CD4-positive, CD25-positive, alpha-beta regulatory T cell (primary cell): ENCODE measurements around the gene ATP6V0B. TPM values are rescaled to one million over a fixed set of nuclear protein-coding genes. Genes with fewer than 3 reads are reported as not detected.
A peak's percentile ranks its signal among the peaks of the same experiment; 100 is the strongest.

Source experiments
- ATAC-seq, 2 donors: fragments of 150-1000 bp; cut with Tn5 transposase; one replicate each; pipeline ENCODE4 v1.10.0; 2021; ENCODE audit warnings: low read depth in 2 of 2, moderate number of reproducible peaks in 2 of 2, moderate library complexity in 1 of 2
- DNase-seq, 3 donors: peaks; one replicate each; pipeline versions ENCODE4 v3.0.0 to v3.0.0-alpha.2; 2012 to 2022; ENCODE audit warnings: mixed read lengths in 1 of 3
- H3K27ac ChIP-seq: one replicate; pipeline ENCODE4 v1.7.0; 2013; ENCODE audit warnings: mild to moderate bottlenecking, low read length; ENCODE audit not compliant: insufficient read depth, poor library complexity, severe bottlenecking
- H3K27me3 ChIP-seq: one replicate; pipeline ENCODE4 v1.7.0; 2013; ENCODE audit warnings: low read length; ENCODE audit not compliant: control insufficient read depth, insufficient read depth
- H3K36me3 ChIP-seq: one replicate; pipeline ENCODE4 v1.7.0; 2013; ENCODE audit warnings: mild to moderate bottlenecking, low read length, moderate library complexity; ENCODE audit not compliant: control insufficient read depth, insufficient read depth
- H3K4me1 ChIP-seq: 2 replicates; pipeline ENCODE4 v1.7.0; 2013; ENCODE audit warnings: mild to moderate bottlenecking, low read length; ENCODE audit not compliant: insufficient read depth, control insufficient read depth, poor library complexity, severe bottlenecking
- H3K4me3 ChIP-seq: one replicate; pipeline ENCODE4 v1.7.0; 2013; ENCODE audit warnings: low read depth, mild to moderate bottlenecking, low read length, moderate library complexity
- H3K9me3 ChIP-seq, 2 experiments: 1 replicate in 1 of 2; 2 replicates in 1 of 2; pipeline ENCODE4 v1.7.0; 2013; ENCODE audit warnings: low read length in 2 of 2, mild to moderate bottlenecking in 1 of 2, moderate library complexity in 1 of 2; ENCODE audit not compliant: control insufficient read depth in 2 of 2
- H3K27ac Mint-ChIP-seq, 3 donors: one replicate each; pipeline ENCODE4 v1.8.0; 2020 to 2022; ENCODE audit warnings: mild to moderate bottlenecking in 3 of 3, mixed read lengths in 3 of 3, moderate library complexity in 2 of 3
- H3K27me3 Mint-ChIP-seq: one replicate; pipeline ENCODE4 v1.8.0; 2022; ENCODE audit warnings: mild to moderate bottlenecking, mixed read lengths
- H3K36me3 Mint-ChIP-seq: one replicate; pipeline ENCODE4 v1.8.0; 2020; ENCODE audit warnings: mixed read lengths
- H3K4me1 Mint-ChIP-seq, 4 donors: one replicate each; pipeline ENCODE4 v1.8.0; 2020 to 2022; ENCODE audit warnings: mixed read lengths in 4 of 4, mild to moderate bottlenecking in 1 of 4
- H3K4me3 Mint-ChIP-seq, 4 donors: one replicate each; pipeline ENCODE4 v1.8.0; 2020 to 2022; ENCODE audit warnings: mild to moderate bottlenecking in 4 of 4, mixed read lengths in 4 of 4, moderate library complexity in 3 of 4
- H3K9me3 Mint-ChIP-seq, 7 donors: one replicate each; pipeline ENCODE4 v1.8.0; 2020 to 2022; ENCODE audit warnings: mixed read lengths in 7 of 7, mild to moderate bottlenecking in 3 of 7, moderate library complexity in 2 of 7
- polyA plus RNA-seq, 4 donors: library from polyadenylated mRNA; unstranded; fragments of 300-500 nt; fragmentation: Illumina TruSeq; gene quantifications; one replicate each; pipeline ENCODE4 v1.2.3, GENCODE V29; 2021
- total RNA-seq: library from RNA; stranded (reverse); gene quantifications from one replicate; pipeline ENCODE4 v1.2.3, GENCODE V29; 2022

ATP6V0B gene
- total and polyA plus RNA-seq, 5 donors from 2014 or later: 69.4 to 274 (median 231) TPM

DNA sequence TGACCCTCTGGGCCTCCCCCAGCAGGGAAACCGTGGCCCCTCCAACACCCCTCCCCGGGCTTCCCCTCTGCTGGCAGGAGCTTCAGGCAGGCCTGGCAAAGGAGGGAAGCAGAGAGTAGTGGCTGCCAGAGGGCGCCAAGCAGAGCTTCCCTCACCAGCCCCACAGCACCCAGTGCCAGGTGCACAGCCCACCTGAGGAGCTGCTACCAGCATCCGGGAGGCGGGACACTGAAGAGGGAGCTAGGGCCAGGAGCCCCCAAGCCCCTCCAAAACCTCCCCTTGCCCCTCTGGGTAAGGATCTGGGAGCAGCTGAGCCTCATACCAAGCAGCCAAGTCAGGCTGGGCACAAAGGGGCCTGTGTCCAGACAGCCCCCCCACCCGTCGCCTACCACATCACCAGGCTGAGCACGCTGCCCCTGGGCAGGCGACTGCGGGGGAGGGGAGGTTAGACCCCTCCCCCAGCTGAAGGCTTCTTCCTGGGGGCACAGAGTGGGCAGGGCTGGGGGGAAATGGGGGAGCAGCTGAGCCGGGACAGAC lies 36.2 kb downstream of the ATP6V0B start:
- H3K27me3 Mint-ChIP-seq: peaks cover 5% of the 10 kb centered on the region
- no peaks in the 10 kb centered on the region for H3K36me3 ChIP-seq
- peaks cover 0 to 4% (median 0%) of the 10 kb centered on the region in 4 donors for H3K4me1 Mint-ChIP-seq
- no peak overlapping the region for H3K4me3 Mint-ChIP-seq
- H3K36me3 Mint-ChIP-seq: no peaks in the 10 kb centered on the region
- H3K9me3 Mint-ChIP-seq: no peaks in the 10 kb centered on the region
- ATAC-seq (no peak), DNase-seq (no peak)
- H3K27ac ChIP-seq: no peak overlapping the region
- no peaks in the 10 kb centered on the region for H3K27me3 ChIP-seq
- H3K27ac Mint-ChIP-seq: no peak overlapping the region
- no peaks in the 10 kb centered on the region for H3K4me1 ChIP-seq
- H3K4me3 ChIP-seq: no peak overlapping the region
- H3K9me3 ChIP-seq: no peaks in the 10 kb centered on the region

DNA sequence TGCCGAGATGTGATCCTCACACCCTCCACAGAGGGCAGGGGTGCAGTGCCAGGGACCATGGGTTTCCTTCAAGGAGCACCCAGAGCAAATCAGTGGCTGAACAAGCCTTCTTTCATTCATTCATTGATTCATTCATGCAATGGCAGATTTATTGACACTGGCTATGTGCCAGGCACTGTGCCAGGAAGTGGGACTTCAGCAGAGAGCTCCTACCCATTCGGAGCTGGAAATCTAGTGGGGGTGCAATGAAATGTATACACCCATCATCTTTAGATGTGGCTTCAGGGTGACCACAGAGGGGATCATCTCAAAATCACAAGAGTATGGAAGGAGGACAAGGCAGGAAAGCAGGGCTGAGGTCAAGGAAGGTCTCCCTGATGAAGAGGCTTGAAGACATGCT lies 37.6 kb downstream of the ATP6V0B start:
- H3K9me3 Mint-ChIP-seq: no peaks in the 10 kb centered on the region
- H3K27me3 Mint-ChIP-seq: peaks cover 5% of the 10 kb centered on the region
- Histone ChIP-seq H3K27me3 (no peaks in the 10 kb centered on the region), H3K36me3 (no peaks in the 10 kb centered on the region), H3K9me3 (no peaks in the 10 kb centered on the region), H3K4me1 (no peaks in the 10 kb centered on the region), H3K4me3 (no peak overlapping the region), H3K27ac (no peak overlapping the region)
- ATAC-seq (no peak), DNase-seq (no peak)
- H3K4me1 Mint-ChIP-seq: peaks cover 0 to 4% (median 0%) of the 10 kb centered on the region in 4 donors
- H3K36me3 Mint-ChIP-seq: no peaks in the 10 kb centered on the region
- no peak overlapping the region for H3K4me3 Mint-ChIP-seq
- H3K27ac Mint-ChIP-seq: peak overlapping the region in 1 of 3 donors; percentile 3

DNA sequence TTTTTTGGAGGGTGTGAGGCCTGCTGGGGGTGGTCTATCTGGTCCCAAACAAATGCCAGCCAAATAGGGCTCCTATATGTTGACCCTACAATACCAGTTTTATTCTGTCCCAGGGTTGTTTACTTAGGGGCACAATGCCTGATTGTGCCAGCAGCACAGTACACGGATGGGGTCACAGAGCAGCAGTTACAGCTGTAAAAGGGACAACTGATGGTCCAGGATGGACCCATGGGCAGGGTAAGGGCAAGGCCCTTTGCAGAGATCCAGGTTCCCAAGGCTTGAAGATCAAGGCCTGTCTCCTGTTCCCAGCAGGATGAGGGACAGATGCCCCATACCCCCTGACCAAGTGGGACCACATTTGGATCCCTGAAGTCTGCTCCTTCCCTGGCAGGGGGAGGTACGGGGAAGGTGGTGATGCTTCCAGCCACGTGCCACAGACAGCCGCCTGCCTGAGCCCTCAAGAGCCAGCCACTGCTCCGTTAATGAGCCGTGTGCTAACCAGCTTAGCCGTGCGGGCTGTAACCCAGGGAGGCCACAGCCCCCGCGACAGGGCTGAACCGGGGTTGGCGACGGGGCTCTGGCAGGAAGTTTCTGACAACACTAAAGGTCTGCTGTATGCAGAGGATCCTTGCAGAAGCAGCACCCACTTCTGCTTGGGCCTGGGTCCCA lies 38.3 kb downstream of the ATP6V0B start:
- Histone ChIP-seq H3K4me3 (no peak overlapping the region), H3K4me1 (no peaks in the 10 kb centered on the region), H3K27ac (no peak overlapping the region), H3K27me3 (no peaks in the 10 kb centered on the region), H3K36me3 (no peaks in the 10 kb centered on the region), H3K9me3 (no peaks in the 10 kb centered on the region)
- H3K27me3 Mint-ChIP-seq: peaks cover 5% of the 10 kb centered on the region
- no peaks in the 10 kb centered on the region for H3K9me3 Mint-ChIP-seq
- H3K4me1 Mint-ChIP-seq: peaks cover 0 to 3% (median 0%) of the 10 kb centered on the region in 4 donors
- H3K36me3 Mint-ChIP-seq: no peaks in the 10 kb centered on the region
- H3K27ac Mint-ChIP-seq: no peak overlapping the region
- ATAC-seq (no peak), DNase-seq (no peak)
- H3K4me3 Mint-ChIP-seq: no peak overlapping the region

DNA sequence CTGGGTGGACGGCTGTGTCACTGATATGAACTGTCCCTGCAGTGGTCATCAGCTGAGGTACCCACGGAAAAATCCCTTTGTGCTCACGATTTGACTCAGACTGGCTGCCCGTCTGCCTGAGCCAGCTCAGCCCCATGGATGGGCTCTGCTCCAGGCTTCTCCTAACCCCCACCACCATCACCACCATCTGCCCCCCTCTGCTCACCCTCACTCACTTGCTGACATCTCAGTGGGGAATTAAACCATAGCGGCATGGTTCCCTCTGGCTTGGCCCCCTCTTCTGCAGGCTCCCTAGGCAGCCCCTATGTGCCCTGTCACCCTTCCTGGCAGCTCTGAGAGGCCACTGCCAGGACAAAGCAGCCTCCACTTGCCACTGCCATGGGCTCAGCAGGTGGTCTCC lies 39.2 kb downstream of the ATP6V0B start:
- H3K4me3 Mint-ChIP-seq: no peak overlapping the region

DNA sequence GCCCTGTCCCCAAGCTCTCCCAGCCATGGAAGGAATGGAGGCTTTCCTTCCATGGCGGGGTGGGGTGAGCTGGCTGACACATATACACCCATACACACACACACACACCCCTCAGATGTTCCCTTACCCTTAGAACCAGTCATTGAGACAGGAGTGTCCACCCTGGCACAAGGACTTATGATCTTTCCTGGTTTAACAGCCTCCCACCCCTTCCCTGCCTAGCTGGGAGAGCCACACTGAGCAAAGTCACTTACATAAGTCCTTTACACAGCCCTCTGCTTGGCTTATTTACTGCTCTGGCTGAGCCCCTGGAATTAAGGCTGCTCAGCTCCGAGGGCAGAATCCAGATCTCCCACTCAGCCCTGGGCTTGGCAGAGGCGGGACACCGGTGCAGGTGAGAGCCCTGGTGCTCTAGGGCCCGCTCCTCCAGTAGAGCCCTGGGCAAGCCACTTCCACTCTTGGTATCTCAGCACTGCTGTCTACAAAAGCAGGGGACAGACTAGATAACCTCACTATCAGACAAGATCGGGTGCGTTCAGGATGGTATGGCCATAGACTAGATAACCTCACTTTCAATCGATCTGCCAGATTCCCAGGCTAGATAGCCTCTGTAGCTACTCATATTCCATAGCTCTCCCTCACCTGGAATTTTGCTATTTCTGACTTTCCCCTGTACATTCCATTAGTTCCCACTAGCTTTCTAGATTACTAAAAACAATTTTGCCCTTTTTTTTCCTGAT lies 39.8 kb downstream of the ATP6V0B start:
- DNase-seq (no peak), ATAC-seq (no peak)
- no peaks in the 10 kb centered on the region for H3K9me3 Mint-ChIP-seq
- no peak overlapping the region for H3K4me3 ChIP-seq
- H3K27me3 Mint-ChIP-seq: peaks cover 5% of the 10 kb centered on the region
- no peaks in the 10 kb centered on the region for H3K36me3 ChIP-seq
- H3K27ac ChIP-seq: no peak overlapping the region
- no peak overlapping the region for H3K27ac Mint-ChIP-seq
- H3K4me3 Mint-ChIP-seq: no peak overlapping the region
- H3K4me1 ChIP-seq: no peaks in the 10 kb centered on the region
- no peaks in the 10 kb centered on the region for H3K27me3 ChIP-seq
- H3K36me3 Mint-ChIP-seq: no peaks in the 10 kb centered on the region
- no peaks in the 10 kb centered on the region for H3K9me3 ChIP-seq
- H3K4me1 Mint-ChIP-seq: peaks cover 0 to 2% (median 0%) of the 10 kb centered on the region in 4 donors

More for the DNA sequence above, 39.2 kb downstream of the ATP6V0B start:
- no peak for DNase-seq
- no peaks in the 10 kb centered on the region for H3K9me3 Mint-ChIP-seq
- H3K27me3 ChIP-seq: no peaks in the 10 kb centered on the region
- H3K36me3 ChIP-seq: no peaks in the 10 kb centered on the region
- no peaks in the 10 kb centered on the region for H3K4me1 ChIP-seq
- no peak for ATAC-seq
- peaks cover 5% of the 10 kb centered on the region for H3K27me3 Mint-ChIP-seq
- H3K4me1 Mint-ChIP-seq: peaks cover 0 to 2% (median 0%) of the 10 kb centered on the region in 4 donors
- no peak overlapping the region for H3K27ac Mint-ChIP-seq
- no peak overlapping the region for H3K4me3 ChIP-seq
- H3K36me3 Mint-ChIP-seq: no peaks in the 10 kb centered on the region
- H3K9me3 ChIP-seq: no peaks in the 10 kb centered on the region
- H3K27ac ChIP-seq: no peak overlapping the region

DNA sequence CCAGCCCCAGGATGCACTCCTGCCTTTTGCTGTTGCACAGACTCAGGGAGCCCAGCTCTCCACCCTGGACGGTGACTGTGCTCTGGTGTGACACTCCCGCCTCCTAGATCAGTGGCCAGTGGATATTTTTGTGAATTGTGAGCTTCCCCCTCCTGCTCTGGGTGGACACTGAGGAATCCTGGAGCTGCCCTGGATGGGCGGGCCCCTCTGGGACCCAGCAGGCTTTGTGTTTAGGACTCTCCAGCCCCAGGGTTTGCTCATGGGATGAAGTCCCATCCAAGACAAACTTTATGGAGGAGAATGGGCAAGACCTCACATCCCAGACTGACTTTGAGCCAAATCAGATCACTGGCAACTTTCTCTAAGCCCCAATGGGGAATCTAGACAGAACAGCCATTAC lies 40.4 kb downstream of the ATP6V0B start:
- Histone ChIP-seq H3K27me3 (no peaks in the 10 kb centered on the region), H3K4me3 (no peak overlapping the region), H3K27ac (no peak overlapping the region), H3K36me3 (no peaks in the 10 kb centered on the region), H3K4me1 (no peaks in the 10 kb centered on the region), H3K9me3 (no peaks in the 10 kb centered on the region)
- H3K27me3 Mint-ChIP-seq: peaks cover 5% of the 10 kb centered on the region
- no peaks in the 10 kb centered on the region for H3K9me3 Mint-ChIP-seq
- no peak overlapping the region for H3K27ac Mint-ChIP-seq
- no peak overlapping the region for H3K4me3 Mint-ChIP-seq
- ATAC-seq: no peak
- peaks cover 0 to 2% (median 0%) of the 10 kb centered on the region in 4 donors for H3K4me1 Mint-ChIP-seq
- H3K36me3 Mint-ChIP-seq: no peaks in the 10 kb centered on the region
- no peak for DNase-seq

DNA sequence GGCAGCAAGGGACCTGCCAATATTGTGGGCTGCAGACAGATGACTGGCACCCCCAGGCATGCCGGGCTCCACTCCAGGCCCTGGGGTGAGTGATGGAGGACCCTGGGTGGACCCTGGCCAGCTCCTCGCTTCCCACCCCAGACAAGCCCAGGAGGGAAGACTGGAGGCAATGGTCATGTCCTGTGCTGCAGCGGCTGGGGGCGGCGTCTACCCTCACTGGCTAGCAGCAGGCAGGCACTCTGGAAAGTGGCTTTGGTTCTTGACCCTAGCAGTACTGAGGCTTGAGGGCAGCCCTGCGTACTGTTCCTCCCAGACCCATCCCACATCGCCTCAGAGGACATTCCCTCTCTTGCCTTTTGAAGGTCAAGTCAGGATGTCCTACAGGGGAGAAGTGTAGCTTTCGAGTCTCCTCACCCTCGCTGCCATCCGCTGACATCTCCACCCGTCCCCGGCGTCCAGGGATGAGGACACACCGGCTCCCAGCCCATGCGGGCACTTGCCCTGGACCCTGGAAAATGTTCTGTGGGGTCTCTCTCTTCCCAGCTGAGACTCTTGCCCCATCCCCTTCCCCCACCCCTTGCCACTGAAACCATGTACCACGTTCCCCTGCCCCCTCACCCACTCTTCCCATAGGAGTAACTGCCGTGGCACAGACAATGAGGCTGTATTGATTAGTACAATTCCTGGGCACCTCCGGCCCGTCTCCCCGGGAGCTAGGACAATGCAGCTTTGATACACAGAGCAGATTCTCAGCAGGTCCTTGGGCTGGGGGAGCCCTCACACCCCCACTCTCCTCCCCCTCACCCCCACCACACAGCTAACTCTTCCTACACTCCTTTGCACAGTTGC lies 41.5 kb downstream of the ATP6V0B start:
- Mint-ChIP-seq H3K27me3 (peaks cover 5% of the 10 kb centered on the region), H3K9me3 (no peaks in the 10 kb centered on the region), H3K4me1 (peaks cover 0 to 2% (median 0%) of the 10 kb centered on the region in 4 donors), H3K4me3 (no peak overlapping the region), H3K27ac (no peak overlapping the region), H3K36me3 (no peaks in the 10 kb centered on the region)
- Histone ChIP-seq H3K36me3 (no peaks in the 10 kb centered on the region), H3K27ac (no peak overlapping the region), H3K4me1 (no peaks in the 10 kb centered on the region), H3K9me3 (no peaks in the 10 kb centered on the region), H3K4me3 (no peak overlapping the region), H3K27me3 (no peaks in the 10 kb centered on the region)
- peak in 1 of 2 donors; percentile 15 for ATAC-seq
- DNase-seq: no peak
